Measurements from ENCODE around the gene HIVEP3. TPM values are rescaled to one million over a fixed set of nuclear protein-coding genes. Genes with fewer than 3 reads are reported as not detected.

HIVEP3 gene
- total RNA-seq, 1 experiment from 2014 or later = 6.0 TPM

DNA sequence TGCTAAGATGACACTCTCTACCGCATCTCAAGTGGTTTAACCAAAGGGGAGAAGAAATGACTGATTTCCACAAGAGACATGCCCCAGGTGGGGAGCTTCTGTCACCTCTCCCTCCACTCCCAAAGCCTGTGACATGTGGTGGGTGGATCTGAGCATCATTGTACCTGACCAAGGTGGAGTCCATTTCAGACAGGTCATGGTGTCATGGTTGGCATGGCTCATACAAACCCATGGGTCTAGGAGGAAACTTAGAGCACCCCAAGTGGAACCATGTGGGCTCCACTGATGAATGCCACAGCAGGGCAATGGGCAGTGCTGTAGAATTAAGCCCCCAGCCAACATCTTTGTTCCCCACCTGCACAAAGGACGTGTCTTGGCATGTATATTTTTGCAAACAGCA lies 302.7 kb downstream of the HIVEP3 start:
- in situ Hi-C loops (cut with HindIII; ENCODE audit: low pct_unique_long_range_greater_than_20kb, low sequenced_read_pairs) (no loop called here), intact Hi-C loops (cut with micrococcal nuclease; ENCODE audit: unreplicated experiment) (no loop called here)
- no peak overlapping the region for H3K27ac ChIP-seq (ENCODE audit: low read length)
- no peak for DNase-seq (ENCODE audit: low read depth, low spot score)
- H3K9me3 ChIP-seq (ENCODE audit: control insufficient read depth, insufficient read depth, low read depth, low read length) = no peaks in the 10 kb centered on the region
- ATAC-seq = no peak
- H3K36me3 ChIP-seq (ENCODE audit: control insufficient read depth, insufficient read depth, low read length) = no peaks in the 10 kb centered on the region
- CTCF ChIA-PET = no interaction called here
- H3K4me1 ChIP-seq (ENCODE audit: control insufficient read depth, insufficient read depth, low read length) = no peaks in the 10 kb centered on the region
- TF ChIP-seq SIN3A (IDR thresholded peaks at IDR 0.05; ENCODE audit: borderline replicate concordance, insufficient read depth, low read depth, low read length) (no peak), POLR2AphosphoS5 (IDR thresholded peaks at IDR 0.05; ENCODE audit: low read depth, low read length) (no peak), TCF7L2 (IDR thresholded peaks at IDR 0.05; ENCODE audit: low read depth, low read length) (no peak)
- TF ChIP-seq, protein P1, sequence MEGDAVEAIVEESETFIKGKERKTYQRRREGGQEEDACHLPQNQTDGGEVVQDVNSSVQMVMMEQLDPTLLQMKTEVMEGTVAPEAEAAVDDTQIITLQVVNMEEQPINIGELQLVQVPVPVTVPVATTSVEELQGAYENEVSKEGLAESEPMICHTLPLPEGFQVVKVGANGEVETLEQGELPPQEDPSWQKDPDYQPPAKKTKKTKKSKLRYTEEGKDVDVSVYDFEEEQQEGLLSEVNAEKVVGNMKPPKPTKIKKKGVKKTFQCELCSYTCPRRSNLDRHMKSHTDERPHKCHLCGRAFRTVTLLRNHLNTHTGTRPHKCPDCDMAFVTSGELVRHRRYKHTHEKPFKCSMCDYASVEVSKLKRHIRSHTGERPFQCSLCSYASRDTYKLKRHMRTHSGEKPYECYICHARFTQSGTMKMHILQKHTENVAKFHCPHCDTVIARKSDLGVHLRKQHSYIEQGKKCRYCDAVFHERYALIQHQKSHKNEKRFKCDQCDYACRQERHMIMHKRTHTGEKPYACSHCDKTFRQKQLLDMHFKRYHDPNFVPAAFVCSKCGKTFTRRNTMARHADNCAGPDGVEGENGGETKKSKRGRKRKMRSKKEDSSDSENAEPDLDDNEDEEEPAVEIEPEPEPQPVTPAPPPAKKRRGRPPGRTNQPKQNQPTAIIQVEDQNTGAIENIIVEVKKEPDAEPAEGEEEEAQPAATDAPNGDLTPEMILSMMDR (IDR thresholded peaks at IDR 0.05) = no peak
- TF ChIP-seq, protein P2, sequence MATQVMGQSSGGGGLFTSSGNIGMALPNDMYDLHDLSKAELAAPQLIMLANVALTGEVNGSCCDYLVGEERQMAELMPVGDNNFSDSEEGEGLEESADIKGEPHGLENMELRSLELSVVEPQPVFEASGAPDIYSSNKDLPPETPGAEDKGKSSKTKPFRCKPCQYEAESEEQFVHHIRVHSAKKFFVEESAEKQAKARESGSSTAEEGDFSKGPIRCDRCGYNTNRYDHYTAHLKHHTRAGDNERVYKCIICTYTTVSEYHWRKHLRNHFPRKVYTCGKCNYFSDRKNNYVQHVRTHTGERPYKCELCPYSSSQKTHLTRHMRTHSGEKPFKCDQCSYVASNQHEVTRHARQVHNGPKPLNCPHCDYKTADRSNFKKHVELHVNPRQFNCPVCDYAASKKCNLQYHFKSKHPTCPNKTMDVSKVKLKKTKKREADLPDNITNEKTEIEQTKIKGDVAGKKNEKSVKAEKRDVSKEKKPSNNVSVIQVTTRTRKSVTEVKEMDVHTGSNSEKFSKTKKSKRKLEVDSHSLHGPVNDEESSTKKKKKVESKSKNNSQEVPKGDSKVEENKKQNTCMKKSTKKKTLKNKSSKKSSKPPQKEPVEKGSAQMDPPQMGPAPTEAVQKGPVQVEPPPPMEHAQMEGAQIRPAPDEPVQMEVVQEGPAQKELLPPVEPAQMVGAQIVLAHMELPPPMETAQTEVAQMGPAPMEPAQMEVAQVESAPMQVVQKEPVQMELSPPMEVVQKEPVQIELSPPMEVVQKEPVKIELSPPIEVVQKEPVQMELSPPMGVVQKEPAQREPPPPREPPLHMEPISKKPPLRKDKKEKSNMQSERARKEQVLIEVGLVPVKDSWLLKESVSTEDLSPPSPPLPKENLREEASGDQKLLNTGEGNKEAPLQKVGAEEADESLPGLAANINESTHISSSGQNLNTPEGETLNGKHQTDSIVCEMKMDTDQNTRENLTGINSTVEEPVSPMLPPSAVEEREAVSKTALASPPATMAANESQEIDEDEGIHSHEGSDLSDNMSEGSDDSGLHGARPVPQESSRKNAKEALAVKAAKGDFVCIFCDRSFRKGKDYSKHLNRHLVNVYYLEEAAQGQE (IDR thresholded peaks at IDR 0.05; ENCODE audit: insufficient read depth in 1 of 2, low read depth in 2 of 2, low read length in 1 of 2) = no peak
- no peak overlapping the region for H3K4me3 ChIP-seq (ENCODE audit: low read depth in 2 of 2, low read length in 2 of 2)
- POLR2A ChIA-PET = no interaction called here
- H3K27me3 ChIP-seq (ENCODE audit: control insufficient read depth, insufficient read depth, low read length) = no peaks in the 10 kb centered on the region
- BruUV-seq (replicated peaks) = no TSS peak

DNA sequence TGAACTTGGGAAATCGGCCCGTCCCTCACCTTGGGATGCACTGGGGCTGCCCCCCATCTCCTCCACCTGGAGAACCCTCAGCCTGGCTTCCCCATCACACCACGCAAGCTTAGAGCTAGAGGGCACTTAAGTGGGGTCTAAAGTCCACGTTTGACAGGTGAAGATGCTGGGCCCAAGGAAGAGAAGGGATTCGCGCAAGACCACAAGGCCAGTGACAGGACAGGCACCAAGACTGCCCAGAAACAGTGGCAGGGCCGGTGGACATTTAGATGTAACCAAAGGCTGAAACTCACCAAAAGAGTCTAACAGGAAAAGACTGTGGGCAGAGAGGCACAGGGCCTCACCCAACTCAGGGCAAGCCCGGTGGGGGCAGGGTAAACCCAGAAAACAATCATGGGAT lies 303.4 kb downstream of the HIVEP3 start:
- Histone ChIP-seq H3K27ac (ENCODE audit: low read length) (no peak overlapping the region), H3K9me3 (ENCODE audit: control insufficient read depth, insufficient read depth, low read depth, low read length) (no peaks in the 10 kb centered on the region), H3K4me3 (ENCODE audit: low read depth in 2 of 2, low read length in 2 of 2) (no peak overlapping the region), H3K36me3 (ENCODE audit: control insufficient read depth, insufficient read depth, low read length) (no peaks in the 10 kb centered on the region), H3K27me3 (ENCODE audit: control insufficient read depth, insufficient read depth, low read length) (no peaks in the 10 kb centered on the region), H3K4me1 (ENCODE audit: control insufficient read depth, insufficient read depth, low read length) (no peaks in the 10 kb centered on the region)
- DNase-seq (ENCODE audit: low read depth, low spot score) (no peak), ATAC-seq (no peak)
- in situ Hi-C loops (cut with HindIII; ENCODE audit: low pct_unique_long_range_greater_than_20kb, low sequenced_read_pairs) = no loop called here
- intact Hi-C loops (cut with micrococcal nuclease; ENCODE audit: unreplicated experiment) = no loop called here
- no peak for TF ChIP-seq SIN3A (IDR thresholded peaks at IDR 0.05; ENCODE audit: borderline replicate concordance, insufficient read depth, low read depth, low read length)
- TF ChIP-seq, protein P1 (IDR thresholded peaks at IDR 0.05) = no peak
- no peak for TF ChIP-seq TCF7L2 (IDR thresholded peaks at IDR 0.05; ENCODE audit: low read depth, low read length)
- TF ChIP-seq POLR2AphosphoS5 (IDR thresholded peaks at IDR 0.05; ENCODE audit: low read depth, low read length) = no peak
- TF ChIP-seq, protein P2 (IDR thresholded peaks at IDR 0.05; ENCODE audit: insufficient read depth in 1 of 2, low read depth in 2 of 2, low read length in 1 of 2) = no peak
- CTCF ChIA-PET = no interaction called here
- no TSS peak for BruUV-seq (replicated peaks)
- POLR2A ChIA-PET = no interaction called here

Data from Panc1 (cell line).